Astrocyte (in vitro differentiated cells and primary cell): ENCODE data around the gene SHLD2.
"Not testable (repeated sequence)": the region's sequence is repeated elsewhere in the genome, so short reads cannot be mapped to it uniquely, and the experiment has no call there.

Source experiments
- EZH2 ChIP-seq: IDR thresholded peaks from 2 replicates; pipeline ENCODE4 v1.6.1; 2012; ENCODE audit warnings: mild to moderate bottlenecking, low read length, inconsistent platforms; ENCODE audit not compliant: insufficient read depth
- TF ChIP-seq, protein P1 (sequence below): IDR thresholded peaks from 2 replicates; pipeline ENCODE4 v1.5.1; 2011; ENCODE audit warnings: low read depth, mild to moderate bottlenecking, inconsistent platforms, low read length, moderate library complexity; ENCODE audit not compliant: insufficient read depth

GRCh38 chr10:87157821-87158220 lies 62.8 kb downstream of the SHLD2 start:
- TF ChIP-seq, protein P1, sequence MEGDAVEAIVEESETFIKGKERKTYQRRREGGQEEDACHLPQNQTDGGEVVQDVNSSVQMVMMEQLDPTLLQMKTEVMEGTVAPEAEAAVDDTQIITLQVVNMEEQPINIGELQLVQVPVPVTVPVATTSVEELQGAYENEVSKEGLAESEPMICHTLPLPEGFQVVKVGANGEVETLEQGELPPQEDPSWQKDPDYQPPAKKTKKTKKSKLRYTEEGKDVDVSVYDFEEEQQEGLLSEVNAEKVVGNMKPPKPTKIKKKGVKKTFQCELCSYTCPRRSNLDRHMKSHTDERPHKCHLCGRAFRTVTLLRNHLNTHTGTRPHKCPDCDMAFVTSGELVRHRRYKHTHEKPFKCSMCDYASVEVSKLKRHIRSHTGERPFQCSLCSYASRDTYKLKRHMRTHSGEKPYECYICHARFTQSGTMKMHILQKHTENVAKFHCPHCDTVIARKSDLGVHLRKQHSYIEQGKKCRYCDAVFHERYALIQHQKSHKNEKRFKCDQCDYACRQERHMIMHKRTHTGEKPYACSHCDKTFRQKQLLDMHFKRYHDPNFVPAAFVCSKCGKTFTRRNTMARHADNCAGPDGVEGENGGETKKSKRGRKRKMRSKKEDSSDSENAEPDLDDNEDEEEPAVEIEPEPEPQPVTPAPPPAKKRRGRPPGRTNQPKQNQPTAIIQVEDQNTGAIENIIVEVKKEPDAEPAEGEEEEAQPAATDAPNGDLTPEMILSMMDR: not testable (repeated sequence)
- not testable (repeated sequence) for TF ChIP-seq EZH2
